MCF 10A (cell line): ENCODE results near the gene BANF2. TPM values are rescaled to one million over a fixed set of nuclear protein-coding genes. Genes with fewer than 3 reads are reported as not detected.

Source experiments
- BruUV-seq: library from RNA; stranded (reverse); fragments of 400-500 nt; replicated peaks from 2 replicates; lab custom pipeline; 2021; lab: Mats Ljungman, UMichigan
- CTCF ChIA-PET: fragments of 300-600 bp; sonication (Branson Sonifier 250); formaldehyde crosslinking; extraction: SDS; loops from one replicate; lab custom pipeline; 2021; ENCODE audit warnings: antibody characterized with exemption, inconsistent platforms; lab: Yijun Ruan, JAX
- POLR2A ChIA-PET: fragments of 300-600, 350-650 bp; sonication (Branson Sonifier 250); formaldehyde crosslinking; extraction: SDS; loops from one replicate; lab custom pipeline; 2020; ENCODE audit warnings: antibody characterized with exemption, inconsistent platforms; lab: Yijun Ruan, JAX
- DNase-seq: peaks from one replicate; pipeline ENCODE4 v3.0.0-alpha.2; 2018; ENCODE audit not compliant: unreplicated experiment
- H3K27ac Mint-ChIP-seq: one replicate; pipeline ENCODE4 v1.8.0; 2022; ENCODE audit warnings: mild to moderate bottlenecking, low read depth, mixed read lengths; ENCODE audit not compliant: unreplicated experiment
- H3K27me3 Mint-ChIP-seq: one replicate; pipeline ENCODE4 v1.8.0; 2022; ENCODE audit warnings: mixed read lengths; ENCODE audit not compliant: insufficient read depth, unreplicated experiment
- H3K36me3 Mint-ChIP-seq: one replicate; pipeline ENCODE4 v1.8.0; 2022; ENCODE audit warnings: mild to moderate bottlenecking, moderate library complexity, mixed read lengths; ENCODE audit not compliant: insufficient read depth, unreplicated experiment
- H3K4me1 Mint-ChIP-seq: one replicate; pipeline ENCODE4 v1.8.0; 2022; ENCODE audit warnings: mixed read lengths; ENCODE audit not compliant: insufficient read depth, unreplicated experiment
- H3K4me3 Mint-ChIP-seq: one replicate; pipeline ENCODE4 v1.8.0; 2022; ENCODE audit warnings: mild to moderate bottlenecking, moderate library complexity, mixed read lengths; ENCODE audit not compliant: unreplicated experiment
- H3K9me3 Mint-ChIP-seq: one replicate; pipeline ENCODE4 v1.8.0; 2022; ENCODE audit warnings: mixed read lengths; ENCODE audit not compliant: unreplicated experiment
- intact Hi-C: fragments of 100-400 bp; cut with micrococcal nuclease; formaldehyde crosslinking; loops from 2 replicates; pipeline ENCODE4 v1.14.1; 2022
- total RNA-seq: library from RNA; stranded (reverse); gene quantifications from 2 replicates; pipeline ENCODE4 v1.2.3, GENCODE V29; 2022
- TF ChIP-seq, protein P1 (sequence below): fragments of 200-600 bp; IDR thresholded peaks from one replicate; pipeline ENCODE4 v1.8.0; 2022; ENCODE audit warnings: antibody characterized with exemption, mild to moderate bottlenecking; ENCODE audit not compliant: unreplicated experiment

BANF2 gene
- total RNA-seq, 1 experiment from 2014 or later: not detected

- no peak for DNase-seq
- TF ChIP-seq, protein P1, sequence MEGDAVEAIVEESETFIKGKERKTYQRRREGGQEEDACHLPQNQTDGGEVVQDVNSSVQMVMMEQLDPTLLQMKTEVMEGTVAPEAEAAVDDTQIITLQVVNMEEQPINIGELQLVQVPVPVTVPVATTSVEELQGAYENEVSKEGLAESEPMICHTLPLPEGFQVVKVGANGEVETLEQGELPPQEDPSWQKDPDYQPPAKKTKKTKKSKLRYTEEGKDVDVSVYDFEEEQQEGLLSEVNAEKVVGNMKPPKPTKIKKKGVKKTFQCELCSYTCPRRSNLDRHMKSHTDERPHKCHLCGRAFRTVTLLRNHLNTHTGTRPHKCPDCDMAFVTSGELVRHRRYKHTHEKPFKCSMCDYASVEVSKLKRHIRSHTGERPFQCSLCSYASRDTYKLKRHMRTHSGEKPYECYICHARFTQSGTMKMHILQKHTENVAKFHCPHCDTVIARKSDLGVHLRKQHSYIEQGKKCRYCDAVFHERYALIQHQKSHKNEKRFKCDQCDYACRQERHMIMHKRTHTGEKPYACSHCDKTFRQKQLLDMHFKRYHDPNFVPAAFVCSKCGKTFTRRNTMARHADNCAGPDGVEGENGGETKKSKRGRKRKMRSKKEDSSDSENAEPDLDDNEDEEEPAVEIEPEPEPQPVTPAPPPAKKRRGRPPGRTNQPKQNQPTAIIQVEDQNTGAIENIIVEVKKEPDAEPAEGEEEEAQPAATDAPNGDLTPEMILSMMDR: no peak
- Mint-ChIP-seq H3K4me1 (no peaks in the 10 kb centered on the region), H3K4me3 (no peak overlapping the region), H3K9me3 (no peaks in the 10 kb centered on the region), H3K36me3 (no peaks in the 10 kb centered on the region), H3K27ac (no peak overlapping the region), H3K27me3 (peaks cover 25% of the 10 kb centered on the region)
- intact Hi-C loops: no loop called here
- CTCF ChIA-PET: interaction anchor here (0.5 to 1.2 kb wide), 4 partner anchors 13 to 817 kb away, joined by 3 read pairs; no protein-coding TSS in a partner anchor
- BruUV-seq: no TSS peak
- POLR2A ChIA-PET: no interaction called here
Observed at GRCh38 chr20:17723301-17723691, 23.5 kb downstream of the BANF2 start.

DNA sequence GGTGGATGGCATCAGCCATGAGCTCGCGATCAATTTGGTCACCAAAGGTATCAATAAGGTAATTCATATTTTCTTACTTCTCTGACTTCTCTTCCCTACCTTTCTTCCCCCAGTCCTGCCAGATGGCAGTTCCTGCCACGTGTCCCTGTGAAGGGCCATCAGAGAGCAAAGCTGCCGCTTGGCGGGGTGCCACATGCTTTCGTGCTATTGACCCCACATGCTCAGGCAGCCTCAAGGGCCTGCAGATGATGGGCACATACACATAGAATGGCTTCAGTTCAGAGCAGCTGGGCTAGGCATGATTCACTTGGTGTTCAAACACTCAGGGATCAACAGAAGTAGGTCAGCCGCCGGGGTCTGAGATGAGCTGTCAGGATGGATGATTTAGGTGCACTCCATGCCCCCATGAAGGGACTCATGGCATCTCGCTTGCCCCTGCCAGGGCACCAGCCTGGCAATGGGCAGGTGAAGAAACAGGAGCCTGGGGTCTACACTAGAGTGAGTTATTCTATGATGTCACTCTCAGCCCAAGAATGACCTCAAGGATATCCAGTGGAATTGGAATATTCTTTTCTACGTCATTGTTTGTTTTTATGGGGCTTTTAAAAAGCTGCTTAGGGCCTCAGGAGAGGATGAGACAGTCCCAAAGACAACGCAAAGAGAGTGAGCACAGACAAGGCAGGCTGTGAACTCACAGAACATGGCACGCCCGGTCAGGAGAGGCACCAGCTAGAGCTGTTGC is 25.5 kb downstream of the BANF2 start:
- intact Hi-C loops: no loop called here
- H3K4me3 Mint-ChIP-seq: no peak overlapping the region
- CTCF ChIA-PET: interaction anchor here (0.6 to 1.1 kb wide), 4 partner anchors 8 to 221 kb away, joined by 3 read pairs; no protein-coding TSS in a partner anchor

GRCh38 chr20:17726902-17727301 is 27.1 kb downstream of the BANF2 start:
- no peak for DNase-seq
- TF ChIP-seq, protein P1: no peak
- no peaks in the 10 kb centered on the region for H3K36me3 Mint-ChIP-seq
- H3K9me3 Mint-ChIP-seq: no peaks in the 10 kb centered on the region
- intact Hi-C loops: no loop called here
- no TSS peak for BruUV-seq
- no peak overlapping the region for H3K27ac Mint-ChIP-seq
- H3K4me3 Mint-ChIP-seq: no peak overlapping the region
- CTCF ChIA-PET: interaction anchor here (0.5 to 0.8 kb wide), 3 partner anchors 11 to 922 kb away, joined by 3 to 5 read pairs (median 3); no protein-coding TSS in a partner anchor
- POLR2A ChIA-PET: interaction anchor here (0.7 kb wide), 2 partner anchors 9 to 171 kb away, joined by 3 to 4 read pairs; no protein-coding TSS in a partner anchor
- peaks cover 42% of the 10 kb centered on the region for H3K27me3 Mint-ChIP-seq
- H3K4me1 Mint-ChIP-seq: no peaks in the 10 kb centered on the region

More for the DNA sequence above, 25.5 kb downstream of the BANF2 start:
- DNase-seq: no peak
- Mint-ChIP-seq H3K36me3 (no peaks in the 10 kb centered on the region), H3K4me1 (no peaks in the 10 kb centered on the region), H3K27ac (no peak overlapping the region), H3K9me3 (no peaks in the 10 kb centered on the region), H3K27me3 (peaks cover 36% of the 10 kb centered on the region)
- no TSS peak for BruUV-seq
- POLR2A ChIA-PET: no interaction called here
- TF ChIP-seq, protein P1: no peak

GRCh38 chr20:17727351-17727750 is 27.6 kb downstream of the BANF2 start:
- Mint-ChIP-seq H3K4me3 (no peak overlapping the region), H3K4me1 (no peaks in the 10 kb centered on the region), H3K9me3 (no peaks in the 10 kb centered on the region), H3K36me3 (no peaks in the 10 kb centered on the region), H3K27ac (no peak overlapping the region), H3K27me3 (peaks cover 40% of the 10 kb centered on the region)
- intact Hi-C loops: no loop called here
- no TSS peak for BruUV-seq
- CTCF ChIA-PET: no interaction called here
- no peak for DNase-seq
- POLR2A ChIA-PET: interaction anchor here (0.7 kb wide), 2 partner anchors 9 to 170 kb away, joined by 3 to 4 read pairs; no protein-coding TSS in a partner anchor
- TF ChIP-seq, protein P1: no peak
